Ishikawa (cell line): Measurements from ENCODE around the gene DHDH.

Experiments
- CREB1 ChIP-seq: IDR thresholded peaks from 2 replicates; pipeline ENCODE4 v1.6.1; 2012; ENCODE audit warnings: low read depth
- EP300 ChIP-seq: IDR thresholded peaks from 2 replicates; pipeline ENCODE4 v1.6.1; 2012; ENCODE audit warnings: borderline replicate concordance
- NFIC ChIP-seq: IDR thresholded peaks from 2 replicates; pipeline ENCODE4 v1.6.1; 2012
- YY1 ChIP-seq: IDR thresholded peaks from 2 replicates; pipeline ENCODE4 v1.6.1; 2012; ENCODE audit warnings: low read depth

- TF ChIP-seq NFIC (no peak), YY1 (no peak), CREB1 (no peak), EP300 (no peak)
These were observed 53.8 kb downstream of the DHDH start for GRCh38 chr19:48987323-48987722.
